ENCODE measurements around the gene ACVRL1. TPM values are rescaled to one million over a fixed set of nuclear protein-coding genes. Genes with fewer than 3 reads are reported as not detected.

Gene ACVRL1
- total and polyA plus RNA-seq, 2 donors (not counting 1 experiment from before 2014, with no cell fraction given): not detected

GRCh38 chr12:51872689-51872981 is 34.7 kb upstream of the ACVRL1 start:
- peaks cover 19% of the 10 kb centered on the region for H3K4me1 Mint-ChIP-seq
- peaks cover 0 to 50% (median 23%) of the 10 kb centered on the region in 4 experiments for H3K27me3 ChIP-seq (replicated peaks in 1 of 4; ENCODE audit: control extremely low read depth in 1 of 4, control insufficient read depth in 3 of 4, insufficient read depth in 4 of 4, low read length in 3 of 4)
- H3K27ac ChIP-seq (ENCODE audit: low read length in 2 of 2): no peak overlapping the region
- H3K4me2 ChIP-seq (replicated peaks; ENCODE audit: low read depth, low read length, poor library complexity, severe bottlenecking): no peak overlapping the region
- DNase-seq (no peak), ATAC-seq (ENCODE audit: low read depth) (no peak)
- H3K4me3 ChIP-seq (ENCODE audit: control extremely low read depth in 1 of 5, extremely low read depth in 1 of 5, insufficient read depth in 1 of 5, low read depth in 2 of 5, low read length in 4 of 5): no peak overlapping the region
- H3K9me3 Mint-ChIP-seq (ENCODE audit: insufficient read depth): no peaks in the 10 kb centered on the region
- H3K27me3 Mint-ChIP-seq: peaks cover 38% of the 10 kb centered on the region
- H3K9ac ChIP-seq (ENCODE audit: low read length): no peak overlapping the region
- H3K27ac Mint-ChIP-seq: no peak overlapping the region
- WGBS (ENCODE audit: insufficient coverage): no CpG with 5 or more reads among the region's 3 CpGs
- CTCF ChIA-PET: interaction anchor here (1.5 kb wide), 1 partner anchor 154 kb away, joined by 3 read pairs; no protein-coding TSS in a partner anchor
- no peak overlapping the region for H2AFZ ChIP-seq (ENCODE audit: insufficient read depth, low read depth, low read length, poor library complexity, severe bottlenecking)
- TF ChIP-seq CTCF (IDR thresholded peaks at IDR 0.05): no peak
- no peak for TF ChIP-seq EZH2 (IDR thresholded peaks at IDR 0.05; ENCODE audit: borderline replicate concordance, insufficient read depth, low read depth, low read length, poor library complexity, severe bottlenecking)
- intact Hi-C loops (cut with micrococcal nuclease): no loop called here
- no peak overlapping the region for H3K4me3 Mint-ChIP-seq
- H3K79me2 ChIP-seq (ENCODE audit: control insufficient read depth, insufficient read depth, low read length): no peaks in the 10 kb centered on the region
- peaks cover 16 to 32% of the 10 kb centered on the region in 2 donors for H3K4me1 ChIP-seq (ENCODE audit: control insufficient read depth in 2 of 2, insufficient read depth in 2 of 2, low read length in 2 of 2)
- no peaks in the 10 kb centered on the region for H3K36me3 ChIP-seq (replicated peaks in 1 of 2; ENCODE audit: control extremely low read depth in 1 of 2, control insufficient read depth in 1 of 2, extremely low read depth in 1 of 2, insufficient read depth in 2 of 2, low read length in 1 of 2)
- POLR2A ChIA-PET: no interaction called here
- H3K9me3 ChIP-seq (ENCODE audit: control extremely low read depth in 1 of 3, control insufficient read depth in 2 of 3, insufficient read depth in 1 of 3, low read length in 2 of 3): no peaks in the 10 kb centered on the region
- no peaks in the 10 kb centered on the region for H4K20me1 ChIP-seq (ENCODE audit: control insufficient read depth, insufficient read depth, low read length, poor library complexity, severe bottlenecking)

GRCh38 chr12:51873251-51873994 is 33.9 kb upstream of the ACVRL1 start:
- 89% methylated on average over 3 of the region's 8 CpGs for WGBS (ENCODE audit: insufficient coverage)
- ChIA-PET CTCF (interaction anchor here (1.5 kb wide), 1 partner anchor 154 kb away, joined by 3 read pairs; no protein-coding TSS in a partner anchor), POLR2A (no interaction called here)
- H3K9me3 Mint-ChIP-seq (ENCODE audit: insufficient read depth): no peaks in the 10 kb centered on the region
- no peak for ATAC-seq (ENCODE audit: low read depth)
- Histone ChIP-seq H3K4me3 (ENCODE audit: control extremely low read depth in 1 of 5, extremely low read depth in 1 of 5, insufficient read depth in 1 of 5, low read depth in 2 of 5, low read length in 4 of 5) (no peak overlapping the region), H4K20me1 (ENCODE audit: control insufficient read depth, insufficient read depth, low read length, poor library complexity, severe bottlenecking) (no peaks in the 10 kb centered on the region), H3K9me3 (ENCODE audit: control extremely low read depth in 1 of 3, control insufficient read depth in 2 of 3, insufficient read depth in 1 of 3, low read length in 2 of 3) (no peaks in the 10 kb centered on the region), H3K27me3 (replicated peaks in 1 of 4; ENCODE audit: control extremely low read depth in 1 of 4, control insufficient read depth in 3 of 4, insufficient read depth in 4 of 4, low read length in 3 of 4) (peaks cover 0 to 42% (median 16%) of the 10 kb centered on the region in 4 experiments), H3K79me2 (ENCODE audit: control insufficient read depth, insufficient read depth, low read length) (no peaks in the 10 kb centered on the region), H3K4me2 (replicated peaks; ENCODE audit: low read depth, low read length, poor library complexity, severe bottlenecking) (no peak overlapping the region), H2AFZ (ENCODE audit: insufficient read depth, low read depth, low read length, poor library complexity, severe bottlenecking) (no peak overlapping the region), H3K36me3 (replicated peaks in 1 of 2; ENCODE audit: control extremely low read depth in 1 of 2, control insufficient read depth in 1 of 2, extremely low read depth in 1 of 2, insufficient read depth in 2 of 2, low read length in 1 of 2) (no peaks in the 10 kb centered on the region), H3K4me1 (ENCODE audit: control insufficient read depth in 2 of 2, insufficient read depth in 2 of 2, low read length in 2 of 2) (peaks cover 16 to 27% of the 10 kb centered on the region in 2 donors), H3K27ac (ENCODE audit: low read length in 2 of 2) (no peak overlapping the region), H3K9ac (ENCODE audit: low read length) (no peak overlapping the region)
- no peak for TF ChIP-seq CTCF (IDR thresholded peaks at IDR 0.05)
- TF ChIP-seq EZH2 (IDR thresholded peaks at IDR 0.05; ENCODE audit: borderline replicate concordance, insufficient read depth, low read depth, low read length, poor library complexity, severe bottlenecking): no peak
- peaks cover 30% of the 10 kb centered on the region for H3K27me3 Mint-ChIP-seq
- DNase-seq: no peak
- peaks cover 12% of the 10 kb centered on the region for H3K4me1 Mint-ChIP-seq
- H3K27ac Mint-ChIP-seq: no peak overlapping the region
- intact Hi-C loops (cut with micrococcal nuclease): no loop called here
- H3K4me3 Mint-ChIP-seq: no peak overlapping the region

Data from B cell (primary cell).